HEK293 (cell line): ENCODE data around the gene GOPC.

Experiments
- CTCF ChIA-PET: fragments of 350-600 bp; formaldehyde crosslinking; extraction: SDS; loops from one replicate; lab custom pipeline; 2021; ENCODE audit warnings: antibody characterized with exemption; lab: Yijun Ruan, JAX
- POLR2A ChIA-PET: fragments of 300-600 bp; formaldehyde crosslinking; extraction: SDS; loops from one replicate; lab custom pipeline; 2020; ENCODE audit warnings: antibody characterized with exemption, inconsistent platforms; lab: Yijun Ruan, JAX
- H3K27ac ChIP-seq: fragments of 200-500 bp; sonication (Bioruptor generic); 2 replicates; pipeline ENCODE4 v1.5.1; 2014; ENCODE audit warnings: low read depth, low read length, control low read depth, inconsistent platforms; ENCODE audit errors: extremely low read depth
- H3K36me3 ChIP-seq, 2 experiments: fragments of 200-500 bp in 1 of 2; sonication (Bioruptor generic) in 1 of 2; 1 replicate in 1 of 2; 2 replicates in 1 of 2; pipeline ENCODE4 v1.5.1; 2014 to 2017; ENCODE audit warnings: inconsistent platforms in 2 of 2, low read length in 2 of 2; ENCODE audit not compliant: control insufficient read depth in 2 of 2, insufficient read depth in 1 of 2
- H3K4me1 ChIP-seq: fragments of 200-500 bp; sonication (Bioruptor generic); 2 replicates; pipeline ENCODE4 v1.5.1; 2014; ENCODE audit warnings: mild to moderate bottlenecking, low read length, inconsistent platforms; ENCODE audit not compliant: control insufficient read depth, insufficient read depth
- H3K4me3 ChIP-seq: 2 replicates; pipeline ENCODE4 v1.5.1; 2011; ENCODE audit warnings: low read depth, mild to moderate bottlenecking, control low read depth, low read length, moderate library complexity
- H3K9me3 ChIP-seq: fragments of 200-500 bp; sonication (Bioruptor generic); 2 replicates; pipeline ENCODE4 v1.5.1; 2014; ENCODE audit warnings: low read depth, low read length, inconsistent platforms; ENCODE audit not compliant: control insufficient read depth, insufficient read depth
- BCL11A ChIP-seq: fragments of 450-650 bp; formaldehyde crosslinking; IDR thresholded peaks from 2 replicates; pipeline ENCODE4 v1.5.1; 2016; ENCODE audit warnings: low read depth, missing biosample characterization, missing genetic modification characterization
- GLI2 ChIP-seq: fragments of 450-650 bp; formaldehyde crosslinking; IDR thresholded peaks from 2 replicates; pipeline ENCODE4; 2017; ENCODE audit warnings: missing biosample characterization, missing genetic modification characterization, low read depth, borderline replicate concordance
- GLIS2 ChIP-seq: fragments of 450-650 bp; formaldehyde crosslinking; IDR thresholded peaks from 2 replicates; pipeline ENCODE4 v1.5.1; 2016; ENCODE audit warnings: missing biosample characterization, missing genetic modification characterization
- INSM2 ChIP-seq: fragments of 450-650 bp; formaldehyde crosslinking; IDR thresholded peaks from 2 replicates; pipeline ENCODE4 v1.5.1; 2016; ENCODE audit warnings: missing biosample characterization, missing genetic modification characterization
- PATZ1 ChIP-seq: fragments of 450-650 bp; formaldehyde crosslinking; IDR thresholded peaks from 2 replicates; pipeline ENCODE4 v1.5.1; 2016; ENCODE audit warnings: missing biosample characterization, missing genetic modification characterization
- PRDM10 ChIP-seq: fragments of 450-650 bp; formaldehyde crosslinking; IDR thresholded peaks from 2 replicates; pipeline ENCODE4 v1.5.1; 2016; ENCODE audit warnings: missing biosample characterization, missing genetic modification characterization
- PRDM6 ChIP-seq: fragments of 450-650 bp; formaldehyde crosslinking; IDR thresholded peaks from 2 replicates; pipeline ENCODE4 v1.5.1; 2017; ENCODE audit warnings: missing biosample characterization, missing genetic modification characterization
- SALL2 ChIP-seq: fragments of 450-650 bp; formaldehyde crosslinking; IDR thresholded peaks from 2 replicates; pipeline ENCODE4 v1.5.0; 2017; ENCODE audit warnings: missing biosample characterization, mild to moderate bottlenecking, missing genetic modification characterization, borderline replicate concordance
- ZNF112 ChIP-seq: fragments of 450-650 bp; formaldehyde crosslinking; IDR thresholded peaks from 2 replicates; pipeline ENCODE4 v1.5.0; 2017; ENCODE audit warnings: missing biosample characterization, missing genetic modification characterization
- ZNF223 ChIP-seq: fragments of 450-650 bp; formaldehyde crosslinking; IDR thresholded peaks from 2 replicates; pipeline ENCODE4 v1.5.1; 2016; ENCODE audit warnings: missing biosample characterization, missing genetic modification characterization
- ZNF248 ChIP-seq: fragments of 450-650 bp; formaldehyde crosslinking; IDR thresholded peaks from 2 replicates; pipeline ENCODE4 v1.5.1; 2017; ENCODE audit warnings: missing biosample characterization, missing genetic modification characterization
- ZNF324 ChIP-seq: fragments of 450-650 bp; formaldehyde crosslinking; IDR thresholded peaks from 2 replicates; pipeline ENCODE4 v1.5.1; 2016; ENCODE audit warnings: missing biosample characterization, missing genetic modification characterization
- ZNF433 ChIP-seq: fragments of 450-650 bp; formaldehyde crosslinking; IDR thresholded peaks from 2 replicates; pipeline ENCODE4 v1.5.1; 2016; ENCODE audit warnings: missing biosample characterization, missing genetic modification characterization, low read depth
- ZNF513 ChIP-seq: fragments of 450-650 bp; IDR thresholded peaks from 2 replicates; pipeline ENCODE4 v1.5.1; 2018; ENCODE audit warnings: missing biosample characterization, missing genetic modification characterization
- ZNF518A ChIP-seq: fragments of 450-650 bp; formaldehyde crosslinking; conservative IDR thresholded peaks from 2 replicates; pipeline ENCODE4 v1.5.1; 2016; ENCODE audit warnings: low read depth, missing biosample characterization, missing genetic modification characterization
- TF ChIP-seq, protein P1 (sequence below): fragments of 450-650 bp; formaldehyde crosslinking; conservative IDR thresholded peaks from 2 replicates; pipeline ENCODE4 v1.5.1; 2016; ENCODE audit warnings: low read depth, missing biosample characterization, missing genetic modification characterization

Gene GOPC

DNA sequence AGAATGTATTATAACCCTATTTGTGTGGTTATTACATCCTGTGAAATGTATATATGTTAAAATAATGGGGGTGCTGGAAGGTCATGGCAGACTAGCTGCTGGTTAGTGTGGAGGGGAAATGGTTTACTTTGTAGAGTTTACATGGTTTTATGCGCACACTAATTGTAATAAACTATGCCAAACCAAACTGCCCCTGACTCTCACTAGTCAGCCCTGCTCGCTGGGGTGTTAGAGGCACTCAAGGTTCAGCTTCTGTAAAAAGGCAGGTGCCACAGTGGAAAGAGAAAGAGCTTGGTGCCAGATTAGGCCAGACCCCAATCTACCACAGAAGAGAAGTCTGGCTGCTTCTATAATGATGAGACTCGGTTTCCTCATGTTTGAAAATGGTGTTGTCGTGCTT, 52.7 kb downstream of the GOPC start (continued):
- TF ChIP-seq, protein P1, sequence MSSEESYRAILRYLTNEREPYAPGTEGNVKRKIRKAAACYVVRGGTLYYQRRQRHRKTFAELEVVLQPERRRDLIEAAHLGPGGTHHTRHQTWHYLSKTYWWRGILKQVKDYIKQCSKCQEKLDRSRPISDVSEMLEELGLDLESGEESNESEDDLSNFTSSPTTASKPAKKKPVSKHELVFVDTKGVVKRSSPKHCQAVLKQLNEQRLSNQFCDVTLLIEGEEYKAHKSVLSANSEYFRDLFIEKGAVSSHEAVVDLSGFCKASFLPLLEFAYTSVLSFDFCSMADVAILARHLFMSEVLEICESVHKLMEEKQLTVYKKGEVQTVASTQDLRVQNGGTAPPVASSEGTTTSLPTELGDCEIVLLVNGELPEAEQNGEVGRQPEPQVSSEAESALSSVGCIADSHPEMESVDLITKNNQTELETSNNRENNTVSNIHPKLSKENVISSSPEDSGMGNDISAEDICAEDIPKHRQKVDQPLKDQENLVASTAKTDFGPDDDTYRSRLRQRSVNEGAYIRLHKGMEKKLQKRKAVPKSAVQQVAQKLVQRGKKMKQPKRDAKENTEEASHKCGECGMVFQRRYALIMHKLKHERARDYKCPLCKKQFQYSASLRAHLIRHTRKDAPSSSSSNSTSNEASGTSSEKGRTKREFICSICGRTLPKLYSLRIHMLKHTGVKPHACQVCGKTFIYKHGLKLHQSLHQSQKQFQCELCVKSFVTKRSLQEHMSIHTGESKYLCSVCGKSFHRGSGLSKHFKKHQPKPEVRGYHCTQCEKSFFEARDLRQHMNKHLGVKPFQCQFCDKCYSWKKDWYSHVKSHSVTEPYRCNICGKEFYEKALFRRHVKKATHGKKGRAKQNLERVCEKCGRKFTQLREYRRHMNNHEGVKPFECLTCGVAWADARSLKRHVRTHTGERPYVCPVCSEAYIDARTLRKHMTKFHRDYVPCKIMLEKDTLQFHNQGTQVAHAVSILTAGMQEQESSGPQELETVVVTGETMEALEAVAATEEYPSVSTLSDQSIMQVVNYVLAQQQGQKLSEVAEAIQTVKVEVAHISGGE (tag by site-specific recombination): no peak
- TF ChIP-seq ZNF513 (tag by site-specific recombination): no peak
- no peak for TF ChIP-seq PRDM6 (tag by site-specific recombination)
- no peak for TF ChIP-seq INSM2 (tag by site-specific recombination)
- TF ChIP-seq ZNF248 (tag by site-specific recombination): no peak
- no peak for TF ChIP-seq ZNF112 (tag by site-specific recombination)
- TF ChIP-seq ZNF324 (tag by site-specific recombination): no peak
- no peak for TF ChIP-seq BCL11A (tag by site-specific recombination)
- no peak for TF ChIP-seq PATZ1 (tag by site-specific recombination)
- no peak for TF ChIP-seq ZNF433

- peaks cover 4% of the 10 kb centered on the region; the same call in 1 of the 2 replicates for H3K4me1 ChIP-seq
- CTCF ChIA-PET: interaction anchor here (0.6 to 4.1 kb wide), 8 partner anchors 11 to 144 kb away, joined by 3 to 45 read pairs (median 3); no protein-coding TSS in a partner anchor
- peaks cover 0 to 45% of the 10 kb centered on the region in 2 experiments; a peak in 1 of 3 replicates for H3K36me3 ChIP-seq
- H3K4me3 ChIP-seq: no peak overlapping the region
- POLR2A ChIA-PET: interaction anchor here (1.3 kb wide), 2 partner anchors 12 to 53 kb away, joined by 4 to 5 read pairs; partner anchors contain the start of gene GOPC
- no peak overlapping the region for H3K27ac ChIP-seq
- no peaks in the 10 kb centered on the region for H3K9me3 ChIP-seq
- TF ChIP-seq ZNF518A (tag by site-specific recombination) (no peak), ZNF223 (tag by site-specific recombination) (no peak), SALL2 (tag by site-specific recombination) (no peak), GLI2 (tag by site-specific recombination) (no peak), GLIS2 (tag by site-specific recombination) (no peak), PRDM10 (tag by site-specific recombination) (no peak)
Measured at GRCh38 chr6:117548797-117549301, 53.5 kb downstream of the GOPC start.
